ENCODE results near the gene TCERG1L.

Gene TCERG1L

GRCh38 chr10:131273476-131273875 lies 38.0 kb downstream of the TCERG1L start:
- Histone ChIP-seq H3K4me3 (ENCODE audit: low read depth, low read length) (no peak overlapping the region), H3K27ac (no peak overlapping the region), H3K36me3 (no peaks in the 10 kb centered on the region), H3K9me3 (ENCODE audit: severe bottlenecking) (no peaks in the 10 kb centered on the region), H3K27me3 (ENCODE audit: insufficient read depth, low read depth, severe bottlenecking) (no peaks in the 10 kb centered on the region)
- DNase-seq: no peak
- no peak for TF ChIP-seq CTCF (IDR thresholded peaks at IDR 0.05; ENCODE audit: low read depth, low read length)

DNA sequence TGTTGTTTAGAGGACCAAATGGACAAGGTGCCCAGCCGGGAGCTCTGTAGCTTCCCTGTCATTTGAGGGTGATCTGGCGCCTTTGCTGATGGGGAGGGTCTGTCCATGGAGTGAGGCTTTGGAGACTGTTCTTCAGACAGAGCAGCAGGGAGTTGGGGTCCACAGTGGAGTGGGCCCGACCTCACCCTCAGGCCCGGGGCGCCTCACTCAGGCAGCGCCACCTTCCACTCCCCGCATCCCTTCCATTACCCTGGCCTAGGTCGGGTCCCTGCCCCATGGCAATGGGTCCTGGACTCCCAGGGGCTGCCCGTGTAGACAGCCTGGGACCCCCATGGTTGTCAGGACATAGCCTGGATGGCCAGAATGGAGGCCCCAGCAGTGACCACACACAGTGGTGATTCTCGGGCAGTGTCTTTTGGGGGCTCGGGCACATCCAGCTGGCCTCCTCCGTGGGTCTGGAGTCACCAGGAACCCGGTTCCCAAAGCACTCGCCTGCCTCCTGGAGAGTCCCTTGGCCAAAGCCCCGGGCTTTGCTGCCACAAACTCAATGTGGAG lies 38.5 kb downstream of the TCERG1L start:
- H3K9me3 ChIP-seq (ENCODE audit: severe bottlenecking): peaks cover 4% of the 10 kb centered on the region
- H3K36me3 ChIP-seq: no peaks in the 10 kb centered on the region
- no peak overlapping the region for H3K4me3 ChIP-seq (ENCODE audit: low read depth, low read length)
- no peak overlapping the region for H3K27ac ChIP-seq
- no peak for TF ChIP-seq CTCF (IDR thresholded peaks at IDR 0.05; ENCODE audit: low read depth, low read length)
- no peak for DNase-seq
- no peaks in the 10 kb centered on the region for H3K27me3 ChIP-seq (ENCODE audit: insufficient read depth, low read depth, severe bottlenecking)

- no peaks in the 10 kb centered on the region for H3K36me3 ChIP-seq
- TF ChIP-seq CTCF (IDR thresholded peaks at IDR 0.05; ENCODE audit: low read depth, low read length): no peak
- no peaks in the 10 kb centered on the region for H3K27me3 ChIP-seq (ENCODE audit: insufficient read depth, low read depth, severe bottlenecking)
- peaks cover 4% of the 10 kb centered on the region for H3K9me3 ChIP-seq (ENCODE audit: severe bottlenecking)
- no peak for DNase-seq
- no peak overlapping the region for H3K4me3 ChIP-seq (ENCODE audit: low read depth, low read length)
- H3K27ac ChIP-seq: no peak overlapping the region
Observed at GRCh38 chr10:131271966-131272365, 39.6 kb downstream of the TCERG1L start.

DNA sequence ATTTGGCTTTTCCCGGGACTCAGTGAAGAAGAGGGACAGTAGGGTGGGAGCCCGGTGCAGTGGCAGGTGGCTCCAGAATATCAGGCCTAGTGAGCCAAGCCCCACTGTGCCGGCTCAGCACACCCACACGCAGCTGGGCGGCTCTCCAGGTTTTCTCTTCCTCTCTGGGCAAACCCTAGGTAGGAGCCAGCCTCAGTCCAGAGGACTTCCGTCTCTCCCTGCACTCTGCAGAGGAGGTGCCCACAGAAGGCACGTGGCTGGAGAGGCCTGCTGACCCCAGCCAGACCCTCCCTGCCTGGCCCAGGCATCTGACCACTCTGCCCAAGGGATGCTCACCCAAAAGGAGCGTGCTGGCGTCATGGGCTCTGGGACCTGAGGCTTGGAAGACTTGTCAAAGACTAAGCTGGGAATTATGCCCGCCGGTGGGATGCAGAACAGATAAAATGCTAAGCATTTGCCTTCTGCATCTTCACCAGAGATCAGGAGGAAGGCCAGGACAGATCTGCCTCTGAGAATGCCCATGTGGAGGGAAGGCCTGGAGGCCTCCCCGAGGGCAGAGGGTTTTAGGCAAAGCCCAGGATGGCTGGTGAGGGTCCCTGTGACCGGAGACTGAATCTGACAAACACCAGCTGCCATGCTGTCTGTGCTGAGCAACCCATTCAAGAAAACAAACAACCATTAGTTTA lies 40.2 kb downstream of the TCERG1L start:
- Histone ChIP-seq H3K4me3 (ENCODE audit: low read depth, low read length) (no peak overlapping the region), H3K36me3 (no peaks in the 10 kb centered on the region), H3K9me3 (ENCODE audit: severe bottlenecking) (peaks cover 4% of the 10 kb centered on the region), H3K27me3 (ENCODE audit: insufficient read depth, low read depth, severe bottlenecking) (no peaks in the 10 kb centered on the region), H3K27ac (no peak overlapping the region)
- no peak for TF ChIP-seq CTCF (IDR thresholded peaks at IDR 0.05; ENCODE audit: low read depth, low read length)
- DNase-seq: no peak

- no peak for DNase-seq
- Histone ChIP-seq H3K4me3 (ENCODE audit: low read depth, low read length) (no peak overlapping the region), H3K36me3 (no peaks in the 10 kb centered on the region), H3K9me3 (ENCODE audit: severe bottlenecking) (peaks cover 4% of the 10 kb centered on the region), H3K27ac (no peak overlapping the region), H3K27me3 (ENCODE audit: insufficient read depth, low read depth, severe bottlenecking) (no peaks in the 10 kb centered on the region)
- TF ChIP-seq CTCF (IDR thresholded peaks at IDR 0.05; ENCODE audit: low read depth, low read length): no peak
Observed at GRCh38 chr10:131270461-131271190, 40.9 kb downstream of the TCERG1L start.

All from WERI-Rb-1 (cell line).